Upper lobe of left lung (tissue), 4 donors: ENCODE measurements around the gene DAW1.

ENCODE experiments used
- CTCF ChIP-seq, 6 experiments: fragments of 450-650 bp in 4 of 6; fragments of 200-600 bp in 2 of 6; sonication (generic) in 2 of 6; IDR thresholded peaks; one replicate each; pipeline ENCODE4 v1.5.1; 2016 to 2019; ENCODE audit warnings: antibody characterized with exemption in 6 of 6
- EP300 ChIP-seq, 4 donors: sonication (generic); formaldehyde crosslinking; IDR thresholded peaks; one replicate each; pipeline ENCODE4 v1.5.1; 2017; ENCODE audit warnings: antibody characterized with exemption in 4 of 4, control low read depth in 2 of 4
- POLR2A ChIP-seq, 4 donors: fragments of 450-650 bp; IDR thresholded peaks; one replicate each; pipeline ENCODE4 v1.5.1; 2016 to 2017; ENCODE audit warnings: antibody characterized with exemption in 4 of 4, mild to moderate bottlenecking in 2 of 4

- TF ChIP-seq CTCF (IDR thresholded peaks at IDR 0.05): no peak
- TF ChIP-seq POLR2A (IDR thresholded peaks at IDR 0.05): no peak
- no peak for TF ChIP-seq EP300 (IDR thresholded peaks at IDR 0.05)
Measured at GRCh38 chr2:227942021-227942420, 70.6 kb downstream of the DAW1 start.
